Neural cell (in vitro differentiated cells): ENCODE measurements around the gene THADA. TPM values are rescaled to one million over a fixed set of nuclear protein-coding genes. Genes with fewer than 3 reads are reported as not detected.

ENCODE experiments used
- H2AFZ ChIP-seq: fragments of 200-600, 300-800 bp; sonication (generic), shearing (Covaris generic); 2 replicates; pipeline ENCODE4 v1.6.0; 2014; ENCODE audit warnings: low read depth, mild to moderate bottlenecking, antibody characterized with exemption, low read length, moderate library complexity
- H3F3A ChIP-seq: fragments of 200-600 bp; shearing (Covaris generic); 2 replicates; pipeline ENCODE4 v1.6.1; 2016; ENCODE audit warnings: mild to moderate bottlenecking, moderate library complexity, mixed read lengths, antibody characterized with exemption, low read length; ENCODE audit not compliant: insufficient read depth, poor library complexity, severe bottlenecking
- H3K27ac ChIP-seq: fragments of 200-600, 300-800 bp; sonication (generic), shearing (Covaris generic); 2 replicates; pipeline ENCODE4 v1.5.1; 2014; ENCODE audit warnings: mild to moderate bottlenecking, low read length, moderate library complexity
- H3K27me3 ChIP-seq: fragments of 300-800, 200-600 bp; sonication (generic), shearing (Covaris generic); 2 replicates; pipeline ENCODE4 v1.6.0; 2014; ENCODE audit warnings: mild to moderate bottlenecking, low read depth, low read length, moderate library complexity; ENCODE audit not compliant: insufficient read depth
- H3K36me3 ChIP-seq: fragments of 300-800, 200-600 bp; sonication (generic), shearing (Covaris generic); 2 replicates; pipeline ENCODE4 v1.5.1; 2014; ENCODE audit warnings: mild to moderate bottlenecking, antibody characterized with exemption, low read length, moderate library complexity; ENCODE audit not compliant: insufficient read depth
- H3K4me2 ChIP-seq: fragments of 300-800, 200-600 bp; sonication (generic), shearing (Covaris generic); 2 replicates; pipeline ENCODE4 v1.6.0; 2014; ENCODE audit warnings: mild to moderate bottlenecking, low read length
- H3K4me3 ChIP-seq: fragments of 300-800, 200-600 bp; sonication (generic), shearing (Covaris generic); 2 replicates; pipeline ENCODE4 v1.5.1; 2014; ENCODE audit warnings: mild to moderate bottlenecking, low read length, moderate library complexity
- H3K79me2 ChIP-seq: fragments of 200-600 bp; shearing (Covaris generic); replicated peaks from 2 replicates; pipeline ENCODE4 v1.6.0; 2014; ENCODE audit warnings: mild to moderate bottlenecking, low read length, moderate library complexity; ENCODE audit not compliant: insufficient read depth
- H3K9ac ChIP-seq: fragments of 300-800, 200-600 bp; sonication (generic), shearing (Covaris generic); 2 replicates; pipeline ENCODE4 v1.6.1; 2016; ENCODE audit warnings: mild to moderate bottlenecking, low read length, mixed read lengths
- H3K9me2 ChIP-seq: fragments of 200-600 bp; shearing (Covaris generic); 2 replicates; pipeline ENCODE4 v1.6.1; 2016; ENCODE audit warnings: mild to moderate bottlenecking, low read length, mixed read lengths; ENCODE audit not compliant: insufficient read depth
- H3K9me3 ChIP-seq: fragments of 200-600, 300-800 bp; sonication (generic), shearing (Covaris generic); 2 replicates; pipeline ENCODE4 v1.6.1; 2016; ENCODE audit warnings: mild to moderate bottlenecking, mixed run types, low read length, moderate library complexity, mixed read lengths
- H4K20me1 ChIP-seq: fragments of 200-600 bp; shearing (Covaris generic); 2 replicates; pipeline ENCODE4 v1.6.1; 2016; ENCODE audit warnings: mild to moderate bottlenecking, mixed run types; ENCODE audit not compliant: insufficient read depth
- EP300 ChIP-seq: fragments of 450-650 bp; conservative IDR thresholded peaks from 2 replicates; pipeline ENCODE4 v1.6.1; 2014; ENCODE audit warnings: antibody characterized with exemption, mild to moderate bottlenecking, moderate library complexity; ENCODE audit not compliant: poor library complexity, severe bottlenecking
- EZH2 ChIP-seq: fragments of 200-600, 300-800 bp; shearing (Covaris generic), sonication (generic); IDR thresholded peaks from 2 replicates; pipeline ENCODE4 v1.6.1; 2014; ENCODE audit warnings: antibody characterized with exemption, low read length, borderline replicate concordance, mild to moderate bottlenecking; ENCODE audit not compliant: insufficient read depth, poor library complexity, severe bottlenecking
- MXI1 ChIP-seq: fragments of 450-650 bp; conservative IDR thresholded peaks from 2 replicates; pipeline ENCODE4 v1.6.1; 2014; ENCODE audit warnings: antibody characterized with exemption, mild to moderate bottlenecking; ENCODE audit not compliant: poor library complexity, severe bottlenecking
- POLR2AphosphoS5 ChIP-seq: IDR thresholded peaks from 2 replicates; pipeline ENCODE4 v1.6.1; 2012
- RAD21 ChIP-seq: fragments of 450-650 bp; conservative IDR thresholded peaks from 2 replicates; pipeline ENCODE4 v1.6.1; 2014; ENCODE audit warnings: antibody characterized with exemption, mild to moderate bottlenecking, moderate library complexity
- REST ChIP-seq: IDR thresholded peaks from 2 replicates; pipeline ENCODE4 v1.6.1; 2012; ENCODE audit warnings: borderline replicate concordance
- SMC3 ChIP-seq: fragments of 450-650 bp; conservative IDR thresholded peaks from 2 replicates; pipeline ENCODE4 v1.6.1; 2014; ENCODE audit warnings: antibody characterized with exemption, mild to moderate bottlenecking, moderate library complexity; ENCODE audit not compliant: poor library complexity
- TAF1 ChIP-seq: IDR thresholded peaks from 2 replicates; pipeline ENCODE4 v1.6.1; 2012; ENCODE audit warnings: low read depth
- polyA plus RNA-seq: library from polyadenylated mRNA; depleted of rRNA; stranded (reverse); fragments of >200 nt; gene quantifications from 2 replicates; pipeline ENCODE4 v1.2.3, GENCODE V29; 2014
- TF ChIP-seq, protein P1 (sequence below): fragments of 450-650 bp; IDR thresholded peaks from 2 replicates; pipeline ENCODE4 v1.5.1; 2014; ENCODE audit warnings: antibody characterized with exemption, mild to moderate bottlenecking, moderate library complexity; ENCODE audit not compliant: poor library complexity, severe bottlenecking

The THADA gene
- polyA plus RNA-seq, 1 donor from 2014 or later, result 8.5 TPM

DNA sequence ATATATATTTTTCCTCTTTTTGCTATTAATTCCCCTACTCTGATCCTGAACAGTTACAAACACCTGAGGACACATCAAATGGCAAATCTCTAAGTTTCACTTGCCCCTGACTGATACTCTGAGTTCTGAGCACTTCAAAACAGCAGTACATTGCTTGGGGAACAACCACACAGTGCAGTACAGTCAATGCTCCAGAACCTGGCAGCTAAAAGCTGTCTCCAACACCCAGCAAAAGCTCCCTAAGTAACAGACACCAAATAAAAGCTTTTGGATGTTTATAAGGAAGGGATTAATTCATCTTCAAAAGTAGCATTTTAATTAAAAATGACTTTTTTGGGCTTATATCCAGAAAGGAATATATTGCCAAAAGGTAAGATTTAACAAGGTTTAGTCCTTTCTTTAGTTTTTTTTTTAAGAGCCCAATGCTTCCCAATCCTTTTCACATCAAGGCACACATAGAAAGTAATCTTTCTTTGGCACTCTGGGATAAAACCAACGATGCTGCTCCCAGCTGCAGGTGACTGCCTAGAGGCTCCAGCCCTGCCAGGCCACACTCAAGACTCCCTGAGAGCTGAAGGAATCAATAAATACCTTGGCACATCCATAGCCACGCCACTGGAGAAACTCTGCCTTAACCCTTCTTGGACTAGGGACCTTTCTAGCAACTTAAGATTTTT is 204.5 kb downstream of the THADA start:
- no peak for TF ChIP-seq REST
- no peak for TF ChIP-seq EZH2
- no peak for TF ChIP-seq POLR2AphosphoS5
- TF ChIP-seq TAF1, result no peak
- no peak for TF ChIP-seq RAD21
- TF ChIP-seq MXI1, result no peak
- TF ChIP-seq SMC3, result no peak
- no peak for TF ChIP-seq EP300
- TF ChIP-seq, protein P1, sequence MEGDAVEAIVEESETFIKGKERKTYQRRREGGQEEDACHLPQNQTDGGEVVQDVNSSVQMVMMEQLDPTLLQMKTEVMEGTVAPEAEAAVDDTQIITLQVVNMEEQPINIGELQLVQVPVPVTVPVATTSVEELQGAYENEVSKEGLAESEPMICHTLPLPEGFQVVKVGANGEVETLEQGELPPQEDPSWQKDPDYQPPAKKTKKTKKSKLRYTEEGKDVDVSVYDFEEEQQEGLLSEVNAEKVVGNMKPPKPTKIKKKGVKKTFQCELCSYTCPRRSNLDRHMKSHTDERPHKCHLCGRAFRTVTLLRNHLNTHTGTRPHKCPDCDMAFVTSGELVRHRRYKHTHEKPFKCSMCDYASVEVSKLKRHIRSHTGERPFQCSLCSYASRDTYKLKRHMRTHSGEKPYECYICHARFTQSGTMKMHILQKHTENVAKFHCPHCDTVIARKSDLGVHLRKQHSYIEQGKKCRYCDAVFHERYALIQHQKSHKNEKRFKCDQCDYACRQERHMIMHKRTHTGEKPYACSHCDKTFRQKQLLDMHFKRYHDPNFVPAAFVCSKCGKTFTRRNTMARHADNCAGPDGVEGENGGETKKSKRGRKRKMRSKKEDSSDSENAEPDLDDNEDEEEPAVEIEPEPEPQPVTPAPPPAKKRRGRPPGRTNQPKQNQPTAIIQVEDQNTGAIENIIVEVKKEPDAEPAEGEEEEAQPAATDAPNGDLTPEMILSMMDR, result no peak
- Histone ChIP-seq H3K4me3 (no peak overlapping the region), H3K36me3 (no peaks in the 10 kb centered on the region), H3K4me2 (no peak overlapping the region), H3K79me2 (no peaks in the 10 kb centered on the region), H3K27ac (no peak overlapping the region), H3F3A (no peaks in the 10 kb centered on the region), H2AFZ (no peak overlapping the region), H3K9me3 (no peaks in the 10 kb centered on the region), H3K9me2 (no peaks in the 10 kb centered on the region), H3K27me3 (no peaks in the 10 kb centered on the region), H4K20me1 (no peaks in the 10 kb centered on the region), H3K9ac (no peak overlapping the region)

DNA sequence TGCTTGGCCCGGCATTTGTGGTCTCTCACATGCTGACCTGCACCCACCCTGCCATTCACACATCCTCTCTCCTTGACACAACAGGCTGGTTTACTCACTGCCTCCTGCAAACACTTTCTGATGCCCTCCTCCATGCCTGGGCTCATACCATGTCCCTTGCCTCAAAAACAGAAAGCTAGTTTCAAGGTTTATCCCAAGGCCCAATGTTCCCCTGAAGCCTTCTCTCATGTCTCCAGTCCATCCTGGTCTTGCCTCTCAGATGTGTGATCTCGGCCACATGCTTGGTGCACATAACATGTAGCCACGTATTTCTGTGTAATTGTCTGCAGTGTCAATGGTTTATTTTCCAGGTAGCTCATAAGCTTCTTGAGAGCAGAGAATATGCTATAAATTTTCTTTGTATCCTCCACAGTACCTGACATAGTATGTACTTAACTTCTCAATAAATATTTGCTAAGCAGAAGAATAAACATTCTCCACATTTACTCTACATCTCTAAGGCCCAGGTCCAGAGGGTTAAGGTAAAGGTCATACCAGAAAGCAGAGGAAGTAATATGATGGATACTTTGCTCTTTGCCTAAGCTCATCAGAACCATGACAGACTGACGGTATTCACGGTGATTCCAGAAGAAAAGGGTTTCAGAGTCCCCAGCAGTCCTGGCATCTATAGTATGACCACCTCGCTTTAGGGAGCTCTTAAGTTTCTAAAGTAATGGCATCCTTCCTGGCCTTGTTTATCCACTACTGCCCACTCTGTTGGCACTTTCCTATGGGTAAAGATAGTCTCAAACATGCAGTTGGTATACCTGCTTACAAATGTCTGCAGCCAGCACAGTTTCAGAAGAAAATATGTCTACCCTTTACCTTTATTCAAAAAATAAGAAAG is 206.0 kb downstream of the THADA start:
- Histone ChIP-seq H3K27me3 (no peaks in the 10 kb centered on the region), H3K9me3 (no peaks in the 10 kb centered on the region), H3K79me2 (no peaks in the 10 kb centered on the region), H3F3A (no peaks in the 10 kb centered on the region), H3K27ac (no peak overlapping the region), H3K4me3 (no peak overlapping the region), H3K4me2 (no peak overlapping the region), H4K20me1 (no peaks in the 10 kb centered on the region), H3K9me2 (no peaks in the 10 kb centered on the region), H2AFZ (no peak overlapping the region), H3K36me3 (no peaks in the 10 kb centered on the region), H3K9ac (no peak overlapping the region)
- TF ChIP-seq REST, result no peak
